HG02981 (cell line): ENCODE measurements around the gene THSD4.

Experiments
- ATAC-seq: cut with Tn5 transposase; IDR thresholded peaks from one replicate; pipeline ENCODE4 v1.9.1; 2021; ENCODE audit warnings: mild to moderate bottlenecking, moderate library complexity; ENCODE audit not compliant: unreplicated experiment

The THSD4 gene

DNA sequence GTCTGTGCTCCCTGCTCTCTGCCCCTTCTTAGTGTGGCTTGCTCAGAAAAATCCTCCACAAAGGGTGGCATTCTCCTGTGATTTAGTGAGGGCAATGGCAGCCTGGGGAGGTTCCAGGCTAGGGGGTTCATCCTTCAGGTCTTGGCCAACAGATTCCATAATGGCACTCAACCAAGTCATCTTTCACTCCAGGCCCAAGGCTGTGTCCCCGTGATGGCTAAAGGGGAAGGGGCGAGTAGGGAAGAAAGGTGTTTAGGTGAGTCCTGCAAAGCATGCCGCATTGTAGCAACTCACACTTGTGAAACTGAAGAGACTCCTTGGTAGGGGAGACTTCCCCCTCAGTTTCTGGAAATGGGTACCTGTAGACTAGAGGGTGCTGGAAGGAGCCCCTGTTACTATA, 105.6 kb downstream of the THSD4 start:
- ATAC-seq, result no peak

DNA sequence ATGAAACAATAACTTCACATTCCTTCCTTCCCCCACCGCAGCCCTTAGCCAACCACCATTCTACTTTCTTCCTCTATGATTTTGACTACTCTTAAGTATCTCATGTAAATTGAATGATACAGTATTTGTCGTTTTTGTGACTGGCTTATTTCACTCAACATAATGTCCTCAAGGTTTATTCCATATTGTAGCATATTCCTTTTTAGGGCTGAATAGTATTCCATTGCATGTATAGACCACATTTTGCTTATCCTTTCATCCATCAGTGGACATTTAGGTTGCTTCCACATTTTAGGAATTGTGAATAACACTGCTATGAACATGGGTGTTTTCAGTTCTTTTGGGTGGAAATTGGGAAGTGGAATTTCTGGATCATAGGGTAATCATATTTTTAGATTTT, 106.1 kb downstream of the THSD4 start:
- no peak for ATAC-seq

DNA sequence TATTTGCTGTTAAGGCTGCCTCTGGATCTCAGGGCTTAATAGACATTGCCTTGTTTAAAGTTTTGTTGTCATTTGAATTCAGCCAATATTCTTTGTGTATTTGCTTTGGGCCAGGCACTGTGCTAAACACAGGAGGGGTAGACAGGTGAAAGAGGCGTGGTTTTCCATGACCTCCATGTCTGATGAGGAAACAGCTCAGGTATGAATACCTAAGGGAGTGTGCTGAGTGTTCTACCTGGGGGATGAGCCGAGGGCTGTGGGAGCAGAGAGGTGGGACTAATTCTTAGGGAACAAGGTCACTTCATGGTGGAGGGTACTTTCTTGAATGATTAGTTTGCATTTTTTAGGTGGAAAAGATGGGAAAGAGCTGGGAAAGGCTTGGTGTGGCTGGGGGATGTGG, 108.2 kb downstream of the THSD4 start:
- no peak for ATAC-seq

DNA sequence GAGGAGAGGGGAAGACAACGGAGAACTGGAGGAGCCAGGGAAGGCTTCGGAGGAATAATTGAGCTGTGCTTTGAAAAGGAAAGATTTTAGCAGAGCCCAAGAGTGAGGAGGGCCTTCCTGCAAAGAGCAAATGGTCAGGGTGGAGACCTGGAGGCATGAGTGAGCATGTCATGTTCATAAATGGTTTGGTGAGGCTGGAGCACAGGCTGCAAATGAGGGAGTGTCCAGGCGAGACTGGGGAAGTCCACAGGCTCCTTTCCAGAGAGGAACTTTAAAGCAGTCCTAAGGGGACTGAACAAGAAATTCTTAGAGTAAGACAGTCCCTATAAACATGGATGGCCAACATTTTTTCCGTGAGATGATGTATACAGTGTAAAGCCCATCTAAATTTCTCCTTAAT, 108.8 kb downstream of the THSD4 start:
- ATAC-seq, result no peak

DNA sequence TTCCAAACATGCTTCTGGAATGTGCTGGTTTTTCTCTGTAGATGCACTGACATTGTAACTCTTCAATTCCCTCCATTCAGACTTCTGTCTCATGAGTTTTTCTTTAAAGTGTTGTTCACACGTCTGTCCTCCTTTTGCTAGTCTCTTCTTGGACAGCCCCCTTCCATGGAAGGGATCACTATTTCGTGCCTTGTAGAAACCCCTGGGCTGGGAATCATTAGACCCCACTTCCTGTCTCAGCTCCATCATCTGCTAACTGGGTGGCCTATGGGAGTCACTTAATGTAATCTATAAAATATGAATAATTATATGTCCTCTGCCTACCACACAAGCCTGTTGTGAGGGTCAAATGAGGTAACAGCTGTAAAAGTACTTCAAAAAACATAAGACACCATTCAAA, 110.6 kb downstream of the THSD4 start:
- no peak for ATAC-seq

DNA sequence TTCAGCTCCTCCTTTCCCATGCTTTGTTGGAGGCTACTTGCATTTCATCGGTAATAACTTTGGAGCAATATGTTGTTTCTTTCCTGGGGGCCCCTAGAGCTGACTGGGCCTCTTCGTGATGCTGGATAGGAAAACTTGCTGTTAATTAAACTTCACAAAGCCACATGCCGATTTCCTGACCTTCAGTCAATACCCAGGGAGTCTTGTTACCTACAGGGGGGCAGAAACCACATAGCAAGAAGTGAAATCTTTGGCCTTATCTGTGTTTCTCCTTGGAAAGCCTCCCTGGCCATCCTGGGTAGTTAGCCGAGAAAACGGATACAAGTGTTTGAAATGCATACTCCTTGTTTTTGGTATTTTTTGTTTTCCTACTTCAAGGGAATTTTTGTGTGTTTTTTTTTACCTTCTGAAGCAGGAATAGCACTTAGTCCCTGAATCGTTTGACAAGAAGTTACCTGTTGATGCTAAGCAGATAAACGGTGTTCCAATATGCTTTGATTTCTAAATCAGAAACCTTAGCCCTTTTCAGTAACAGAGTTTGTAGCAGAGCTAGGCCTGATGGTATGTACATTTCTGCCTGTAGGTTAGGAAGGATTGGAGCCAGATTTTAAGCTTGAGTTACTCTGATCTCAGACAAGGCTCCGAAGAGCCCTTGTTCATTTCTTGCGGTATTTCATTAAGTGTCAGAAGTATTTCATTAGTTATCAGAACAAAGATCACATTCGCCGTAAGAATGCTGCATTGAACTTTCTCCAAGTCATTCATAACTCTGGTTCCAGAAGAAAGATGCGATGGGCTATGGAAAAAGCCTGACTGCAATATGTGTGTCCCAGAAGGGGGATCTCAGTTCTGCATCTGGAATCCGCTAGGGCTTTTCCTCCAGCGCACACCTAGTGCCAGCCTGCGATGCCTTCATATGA, 111.5 kb downstream of the THSD4 start:
- no peak for ATAC-seq

DNA sequence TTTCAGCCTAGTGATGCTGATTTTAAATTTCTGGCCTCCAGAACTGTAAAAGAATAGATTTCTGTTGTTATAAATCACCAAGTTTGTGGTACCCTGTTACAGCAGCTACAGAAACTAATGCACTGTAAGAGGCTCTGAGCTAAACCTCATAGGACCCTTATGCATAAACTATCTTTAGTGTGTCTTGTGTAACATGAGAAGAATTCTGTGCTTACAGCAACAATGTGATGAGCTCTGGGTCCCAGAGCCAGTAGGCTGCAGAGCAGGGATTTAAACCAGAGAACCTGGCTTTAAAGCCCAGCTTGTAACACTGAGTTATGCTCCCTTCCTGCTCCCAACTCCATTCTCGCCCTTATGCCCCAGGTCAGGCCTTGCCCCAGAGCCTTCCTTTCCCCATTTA, 113.1 kb downstream of the THSD4 start:
- no peak for ATAC-seq

DNA sequence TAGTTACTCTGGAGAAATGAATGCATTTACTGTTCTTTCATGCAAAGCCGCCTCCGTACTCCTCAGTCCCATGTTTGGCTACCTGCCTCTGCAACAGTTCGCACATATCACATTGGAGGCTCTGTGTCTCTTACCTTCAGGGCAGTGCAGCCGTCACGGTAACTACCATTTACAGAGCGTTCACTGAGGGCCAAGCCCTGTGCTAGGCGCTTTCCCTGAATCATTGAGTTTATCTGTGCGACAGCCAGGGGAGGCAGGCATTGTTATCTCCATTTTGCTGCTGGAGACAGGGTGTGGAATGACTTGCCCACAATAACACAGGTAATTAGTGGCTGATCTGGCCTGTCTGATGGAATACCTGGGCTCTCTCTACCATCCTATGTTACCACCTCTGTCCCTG, 115.0 kb downstream of the THSD4 start:
- no peak for ATAC-seq

DNA sequence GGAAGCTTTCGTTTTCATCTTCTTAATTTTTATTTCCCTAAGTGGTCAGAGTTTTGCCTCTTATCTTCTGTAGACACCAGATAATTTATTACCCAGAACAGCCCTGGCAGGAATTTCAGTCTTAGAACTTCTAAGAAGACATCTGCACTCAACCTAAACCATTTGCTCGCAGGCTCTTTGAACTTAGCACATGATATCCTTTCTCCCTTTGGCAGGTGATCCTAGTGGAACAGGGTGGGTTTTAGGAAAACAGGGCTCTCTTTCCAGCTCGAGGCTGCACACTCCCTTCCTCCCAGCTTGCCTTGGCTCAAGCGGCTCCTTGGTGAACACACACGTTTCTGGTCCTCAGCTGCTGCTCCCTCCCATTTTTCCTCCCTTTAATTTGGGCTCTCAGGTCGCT, 116.5 kb downstream of the THSD4 start:
- ATAC-seq, result no peak

DNA sequence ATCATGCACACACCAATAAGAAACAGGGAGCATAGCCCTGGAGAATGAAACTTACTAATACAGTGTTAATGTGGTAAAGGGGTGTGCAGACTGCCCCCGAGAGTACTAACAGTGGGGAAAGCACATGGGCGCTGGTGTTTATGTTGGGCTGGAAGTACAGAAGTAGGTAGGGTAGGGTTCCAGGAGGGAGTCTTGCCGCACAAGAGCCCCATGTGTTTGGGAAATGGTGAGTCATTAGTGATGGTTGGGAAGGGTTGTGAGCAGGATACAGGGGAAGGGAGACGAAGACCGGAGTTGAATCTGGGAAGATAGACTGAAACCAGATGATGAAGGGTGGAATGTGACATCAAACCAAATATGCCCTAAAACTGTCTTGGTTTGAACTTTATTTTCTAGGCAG, 117.1 kb downstream of the THSD4 start:
- ATAC-seq, result no peak

DNA sequence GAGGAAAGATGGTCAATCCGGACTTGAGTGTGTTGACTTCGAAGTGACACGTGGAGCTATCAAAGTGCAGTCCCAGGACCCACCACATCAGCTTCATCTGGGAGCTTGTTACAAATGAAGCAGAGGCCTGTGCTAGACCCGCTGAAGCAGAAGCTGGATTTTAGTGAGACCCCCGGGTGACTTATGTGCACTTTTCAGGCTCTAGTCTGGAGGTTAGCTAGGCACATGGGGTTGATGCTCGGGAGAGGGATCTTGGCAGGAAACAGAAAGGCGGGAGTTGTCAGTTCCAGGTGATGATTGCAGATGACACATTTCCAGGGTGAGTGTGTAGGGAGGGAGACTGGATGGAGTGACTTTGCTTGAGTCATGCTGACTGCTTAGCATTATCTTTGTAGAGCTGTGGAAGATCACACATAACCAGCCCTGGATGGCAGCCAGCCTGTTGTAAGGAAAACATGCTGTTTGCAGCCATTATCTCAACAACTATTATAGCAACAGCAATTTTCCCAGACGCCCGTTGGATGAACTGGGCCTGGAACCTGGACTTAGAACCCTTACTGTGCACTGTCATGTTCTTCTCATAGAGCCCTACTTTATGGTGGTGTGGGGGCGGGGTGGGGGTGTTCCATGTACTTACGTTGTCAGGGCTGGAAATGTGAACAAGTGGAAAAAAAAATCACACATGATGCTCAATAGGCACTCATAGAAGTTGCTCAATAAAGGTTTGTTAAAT, 122.4 kb downstream of the THSD4 start:
- ATAC-seq, result no peak

DNA sequence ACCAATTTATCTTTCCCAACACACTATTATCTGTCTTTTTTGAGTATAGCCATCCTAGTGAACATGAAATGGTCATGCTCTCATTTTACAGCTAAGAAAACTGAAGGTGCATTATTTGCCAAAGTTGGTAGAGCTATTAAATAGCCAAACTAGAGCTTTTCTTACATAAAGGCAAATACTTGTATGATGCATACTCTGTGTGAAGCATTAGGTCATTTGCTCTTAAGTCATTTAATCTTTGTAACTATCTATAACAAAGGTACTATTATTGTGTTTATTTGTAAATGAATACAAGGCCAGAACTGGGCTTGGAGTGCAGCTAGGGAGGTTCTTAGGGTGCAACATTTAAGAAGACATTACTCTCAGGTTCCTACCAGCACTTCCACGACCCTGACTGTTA, 123.7 kb downstream of the THSD4 start:
- ATAC-seq, result no peak

DNA sequence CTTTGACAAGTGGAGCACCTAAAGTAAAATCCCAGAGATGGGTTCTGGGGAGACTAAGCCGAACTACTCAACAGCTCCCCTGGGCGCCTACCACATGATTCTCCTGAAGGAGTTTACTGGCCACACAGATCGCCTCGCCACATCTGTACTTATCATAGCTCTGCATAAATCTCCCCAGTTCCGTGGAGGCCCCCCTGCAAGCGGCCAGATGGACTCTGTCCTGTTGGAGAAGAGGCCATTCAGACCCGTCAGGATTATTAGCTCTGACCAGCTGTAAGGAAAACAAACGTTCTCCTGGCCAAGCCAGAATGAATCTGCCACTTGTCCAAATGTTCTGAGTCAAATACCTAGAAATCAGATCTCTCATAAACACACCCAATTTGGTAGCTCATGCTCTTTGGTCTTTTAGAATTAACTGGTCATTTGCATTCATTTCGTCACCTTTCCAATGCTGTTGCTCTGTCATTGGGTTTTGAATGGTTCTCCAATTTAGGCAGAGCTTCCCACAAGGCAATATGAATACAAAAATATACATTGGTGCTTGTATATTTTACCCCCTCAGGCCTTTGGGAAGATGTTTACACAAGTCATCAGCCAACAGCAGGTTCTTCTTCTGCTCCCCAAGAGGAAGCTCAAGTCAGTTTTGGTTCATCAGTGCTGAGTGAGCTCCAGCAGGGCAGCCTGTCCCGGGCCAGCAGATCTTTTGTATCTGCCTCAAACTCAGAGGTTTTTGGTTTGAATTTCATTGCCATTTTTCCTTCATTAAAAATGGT, 124.5 kb downstream of the THSD4 start:
- no peak for ATAC-seq

DNA sequence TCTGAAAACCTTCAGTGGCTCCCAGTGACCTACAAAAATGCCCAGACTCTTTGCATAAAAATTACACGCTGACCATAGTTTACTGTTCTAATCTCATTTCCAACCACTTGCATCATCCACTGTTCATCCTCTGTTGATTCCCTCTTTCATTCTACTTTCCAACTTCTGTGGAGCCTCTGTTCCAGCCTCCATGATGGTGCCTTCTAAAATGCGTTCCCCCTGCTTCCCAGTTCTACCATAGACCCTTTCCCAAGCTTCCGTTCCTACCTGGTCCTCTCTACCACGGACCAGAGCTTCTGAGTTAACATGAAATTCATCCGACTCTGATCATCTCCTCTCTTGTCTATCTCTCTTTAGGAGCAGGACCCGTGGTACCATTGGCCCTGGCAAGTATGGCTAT, 127.0 kb downstream of the THSD4 start:
- no peak for ATAC-seq

DNA sequence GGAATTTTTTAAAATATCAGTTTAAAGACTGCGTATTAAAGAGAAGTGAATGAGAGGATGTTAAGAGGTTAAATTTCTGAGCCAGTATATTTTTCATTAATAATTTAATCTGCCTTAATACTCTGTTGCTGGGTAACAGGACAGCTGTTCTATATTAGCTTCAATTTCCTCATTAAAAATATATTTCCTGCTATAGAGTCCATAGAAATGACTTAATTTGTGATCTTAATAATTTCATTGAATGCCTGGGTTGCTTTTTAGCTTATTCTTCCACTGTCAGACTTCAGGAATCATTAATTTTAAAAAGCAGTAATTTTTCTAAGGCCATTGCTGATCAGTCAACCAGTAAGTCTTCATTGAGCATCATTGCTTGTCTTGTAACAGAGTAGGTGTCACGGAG, 129.0 kb downstream of the THSD4 start:
- ATAC-seq, result no peak

DNA sequence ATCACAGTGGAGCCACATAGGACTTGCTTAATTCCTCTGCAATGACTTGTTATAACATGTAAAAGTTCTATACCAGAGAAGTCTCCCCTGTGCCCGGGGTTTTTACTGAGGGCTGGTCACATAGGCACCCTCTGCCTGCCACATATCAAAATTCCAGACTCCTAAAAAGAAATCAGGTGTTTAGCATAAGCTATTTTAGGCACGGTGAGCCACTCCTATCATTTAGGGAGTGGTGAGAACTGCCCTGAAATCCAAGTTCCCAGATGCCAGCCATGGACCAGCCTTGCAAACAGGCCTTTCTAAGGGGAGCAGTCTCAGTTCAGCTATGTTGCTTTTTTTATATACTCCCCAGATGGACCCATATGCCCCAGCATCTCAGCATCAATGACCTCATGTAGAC, 130.3 kb downstream of the THSD4 start:
- no peak for ATAC-seq

DNA sequence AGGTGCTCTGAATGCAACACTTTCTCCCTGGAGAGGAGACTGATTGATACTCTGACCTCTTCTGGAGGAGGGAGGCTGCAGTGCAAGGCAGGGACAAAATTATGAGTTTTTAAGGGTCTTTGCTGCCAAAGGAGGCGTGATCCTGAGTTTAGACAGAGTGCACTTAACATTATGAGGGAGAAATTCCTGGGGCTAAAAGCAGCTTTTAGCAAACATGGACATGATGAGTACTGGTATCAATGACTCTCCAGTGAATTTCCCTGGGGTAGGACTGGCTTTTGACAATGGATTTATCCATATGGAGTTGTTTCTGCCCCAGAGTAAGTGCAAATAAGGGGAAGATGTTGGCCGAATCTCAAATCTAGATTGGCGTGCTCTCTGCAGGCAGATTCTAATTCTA, 133.1 kb downstream of the THSD4 start:
- no peak for ATAC-seq

DNA sequence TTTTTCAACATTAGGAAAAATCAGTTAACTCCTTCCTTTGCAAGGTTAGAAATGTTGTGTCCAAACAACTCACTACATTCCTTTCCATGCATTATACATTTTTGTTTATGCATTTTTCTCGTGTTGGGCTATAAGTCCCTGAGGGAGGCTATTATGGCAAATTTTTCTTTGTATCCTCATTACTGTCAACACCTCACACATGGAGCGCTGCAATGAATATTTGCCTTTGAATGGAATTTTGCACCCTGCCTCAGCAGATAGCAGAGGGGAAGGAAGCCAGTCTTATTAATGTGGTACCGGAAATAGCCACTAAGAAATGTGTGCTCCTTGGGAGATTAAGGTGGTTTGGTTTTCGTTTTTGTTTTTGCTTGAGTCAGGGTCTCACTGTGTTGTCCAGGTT, 134.7 kb downstream of the THSD4 start:
- no peak for ATAC-seq

DNA sequence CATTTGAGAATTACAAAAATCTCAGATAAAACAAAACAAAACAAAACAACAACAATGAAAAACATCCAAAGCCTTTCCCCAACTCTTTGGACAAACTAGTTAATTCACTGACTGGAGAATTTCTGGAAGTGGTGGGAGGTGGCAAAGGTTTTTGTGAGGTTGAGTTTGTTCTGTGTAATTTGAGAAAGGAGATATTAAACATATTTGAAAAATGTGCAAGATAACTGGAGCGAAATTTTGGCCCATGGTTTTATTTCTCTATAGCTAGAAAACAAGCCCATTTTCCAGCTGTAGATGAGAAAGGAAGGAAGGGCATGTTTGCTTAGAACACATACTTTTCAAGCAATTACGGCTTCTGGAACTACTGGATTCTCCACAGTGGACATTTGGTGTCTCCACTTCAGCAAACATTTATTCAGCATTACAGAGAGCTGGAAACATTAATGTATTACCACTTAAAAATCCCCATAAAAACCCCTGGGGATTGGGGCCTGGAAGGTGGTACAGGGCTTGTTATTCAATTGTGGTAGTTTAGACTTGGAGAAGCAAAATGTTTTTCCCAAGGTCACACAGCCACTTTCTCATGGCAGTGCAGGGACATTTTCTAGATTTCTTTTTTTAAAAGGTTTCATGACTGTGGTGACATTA, 135.8 kb downstream of the THSD4 start:
- no peak for ATAC-seq

DNA sequence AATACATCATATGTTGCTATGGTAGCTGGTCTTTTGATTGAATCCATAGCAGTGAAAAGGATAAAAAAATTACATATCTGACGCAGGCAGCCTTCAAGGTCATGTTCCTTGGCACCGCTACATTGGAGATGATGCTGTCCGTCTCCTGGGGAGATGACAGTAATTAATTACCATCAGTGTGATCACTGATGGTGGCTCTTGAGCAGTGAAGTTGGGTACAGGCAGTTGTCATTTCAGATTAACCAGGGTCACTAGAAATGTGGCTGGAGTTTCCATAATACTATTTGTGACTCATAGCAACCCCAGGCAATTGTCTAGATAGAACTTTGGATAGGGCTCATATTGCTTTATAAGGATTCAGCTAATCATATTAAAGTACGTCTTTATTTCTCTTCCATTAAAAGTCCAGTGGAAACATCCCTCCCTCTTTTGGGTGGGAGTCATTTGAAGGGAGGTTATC, 136.3 kb downstream of the THSD4 start:
- ATAC-seq, result no peak
